GM19240 (cell line): ENCODE results near the gene ZNF248.
"Not testable (repeated sequence)": the region's sequence is repeated elsewhere in the genome, so short reads cannot be mapped to it uniquely, and the experiment has no call there.

Source experiments
- DNase-seq: peaks from one replicate; pipeline ENCODE4 v3.0.0; 2011; ENCODE audit warnings: low spot score; ENCODE audit not compliant: insufficient read length

The ZNF248 gene

DNA sequence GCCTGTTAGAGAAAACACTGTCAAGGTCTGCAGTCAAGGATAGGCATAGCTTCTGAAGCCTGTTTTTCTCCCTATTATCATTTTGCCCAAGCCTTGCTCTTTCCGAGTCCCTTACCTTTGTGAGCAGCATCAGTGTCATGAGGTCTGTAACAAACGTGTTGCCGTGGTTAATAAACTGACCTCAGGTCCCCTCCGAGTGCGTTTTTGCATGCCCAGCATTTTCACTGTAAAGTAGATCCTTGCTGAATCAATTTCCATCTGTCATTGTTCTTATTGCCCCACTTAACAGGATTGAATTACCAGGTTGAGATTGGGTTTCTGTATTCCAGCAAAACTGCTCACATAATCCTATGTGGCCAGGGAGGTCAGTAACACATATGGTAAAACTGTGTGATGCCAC is 110.3 kb downstream of the ZNF248 start:
- no peak for DNase-seq

DNA sequence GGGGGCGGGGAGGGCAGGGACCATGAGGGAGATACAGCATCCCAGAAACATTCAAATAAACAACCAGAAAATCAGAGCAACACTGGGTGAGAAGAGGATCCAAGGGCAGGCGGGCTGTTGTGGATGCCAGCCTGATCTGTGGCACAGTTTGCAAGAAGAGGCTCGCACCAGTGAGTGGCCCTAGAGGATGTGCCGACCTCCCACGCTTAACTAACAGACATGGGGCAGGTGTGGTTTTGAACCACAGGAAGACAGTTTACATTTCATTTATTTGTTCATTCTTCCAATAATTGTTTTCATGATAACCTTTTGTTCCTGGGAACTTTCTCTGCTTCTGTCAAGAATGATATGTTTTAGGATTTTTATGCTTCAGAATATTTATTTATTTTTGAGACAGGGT is 115.6 kb downstream of the ZNF248 start:
- no peak for DNase-seq

DNA sequence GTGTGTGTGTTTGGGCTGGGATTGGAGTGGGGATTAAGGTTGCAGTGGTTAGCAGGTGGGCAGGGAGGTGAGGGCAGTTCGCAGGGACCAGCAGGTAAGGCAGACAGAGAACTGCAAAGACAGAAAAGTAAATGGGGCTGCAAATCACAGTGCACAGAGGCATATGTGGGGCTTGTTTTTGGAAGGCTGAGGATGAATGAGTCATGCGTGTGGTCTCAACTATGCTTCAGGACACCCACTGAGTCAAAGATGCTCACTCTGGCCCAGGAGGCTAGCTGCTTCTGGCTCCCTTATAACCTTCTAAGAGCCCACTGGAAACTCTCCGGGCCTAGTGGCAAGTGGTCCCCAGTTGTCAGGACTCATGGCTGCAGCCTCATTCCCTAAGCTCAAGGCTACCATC is 118.2 kb downstream of the ZNF248 start:
- no peak for DNase-seq

DNA sequence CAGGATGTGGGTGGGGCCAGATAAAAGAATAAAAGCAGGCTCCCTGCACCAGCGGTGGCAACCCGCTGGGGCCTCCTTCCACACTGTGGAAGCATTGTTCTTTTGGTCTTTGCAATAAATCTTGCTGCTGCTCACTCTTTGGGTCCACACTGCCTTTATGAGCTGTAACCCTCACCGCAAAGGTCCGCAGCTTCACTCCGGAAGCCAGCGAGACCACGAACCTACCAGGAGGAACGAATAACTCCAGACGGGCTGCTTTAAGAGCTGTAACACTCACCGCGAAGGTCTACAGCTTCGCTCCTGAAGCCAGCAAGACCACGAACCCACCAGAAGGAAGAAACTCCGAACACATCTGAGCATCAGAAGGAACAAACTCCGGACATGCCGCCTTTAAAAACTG is 119.2 kb downstream of the ZNF248 start:
- DNase-seq, result not testable (repeated sequence)

DNA sequence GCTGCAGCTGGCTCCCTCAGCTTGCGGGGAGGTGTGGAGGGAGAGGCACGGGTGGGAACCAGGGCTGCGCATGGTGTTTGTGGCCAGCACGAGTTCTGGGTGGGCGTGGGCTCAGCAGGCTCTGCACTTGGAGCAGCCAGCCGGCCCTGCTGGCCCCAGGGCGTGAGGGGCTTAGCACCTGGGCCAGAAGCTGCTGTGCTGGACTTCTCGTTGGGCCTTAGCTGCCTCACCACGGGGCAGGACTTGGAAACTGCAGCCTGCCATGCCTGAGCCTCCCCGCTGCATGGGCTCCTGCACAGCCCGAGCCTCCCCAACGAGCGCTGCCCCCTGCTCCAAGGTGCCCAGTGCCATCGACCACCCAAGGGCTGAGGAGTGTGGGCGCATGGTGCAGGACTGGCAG is 120.1 kb downstream of the ZNF248 start:
- no peak for DNase-seq

DNA sequence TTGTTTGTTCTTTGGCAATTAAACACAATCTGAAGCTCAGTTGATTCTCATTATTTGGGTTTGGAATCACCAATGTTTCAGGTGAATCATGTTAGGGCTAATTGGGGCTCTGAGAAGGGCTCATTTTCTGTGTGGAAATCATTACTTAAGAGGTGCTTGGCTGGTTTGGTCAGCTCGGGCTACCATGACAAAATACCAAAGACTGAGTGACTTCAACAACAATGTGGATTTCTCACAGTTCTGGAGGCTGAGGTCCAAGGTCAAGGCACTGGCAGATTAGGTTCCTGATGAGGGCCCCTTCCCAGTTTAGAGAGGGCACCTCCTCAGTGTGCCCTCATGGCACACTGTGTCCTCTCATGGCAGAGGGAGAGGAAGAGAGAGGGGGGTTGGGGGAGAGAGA is 121.3 kb downstream of the ZNF248 start:
- no peak for DNase-seq

DNA sequence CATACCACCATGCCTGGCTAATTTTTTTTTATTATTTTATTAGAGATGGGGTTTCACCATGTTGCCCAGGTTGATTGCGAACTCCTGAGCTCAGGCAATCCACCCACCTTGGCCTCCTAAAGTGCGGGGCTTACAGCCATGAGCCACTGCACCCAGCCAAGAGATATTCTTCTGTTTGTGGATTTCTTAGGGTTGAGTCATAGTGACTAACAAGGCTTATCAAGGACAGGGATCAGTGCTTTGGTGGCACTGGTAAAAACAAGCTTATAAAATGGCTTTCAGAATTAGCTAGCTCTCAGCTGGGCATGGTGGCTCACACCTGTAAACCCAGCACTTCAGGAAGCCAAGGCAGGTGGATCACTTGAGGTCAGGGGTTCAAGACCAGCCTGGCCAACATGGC is 122.4 kb downstream of the ZNF248 start:
- DNase-seq, result no peak
